HT-29 (cell line): ENCODE data around the gene BPIFA2. TPM values are rescaled to one million over a fixed set of nuclear protein-coding genes. Genes with fewer than 3 reads are reported as not detected.
"Not testable (repeated sequence)": the region's sequence is repeated elsewhere in the genome, so short reads cannot be mapped to it uniquely, and the experiment has no call there.

Experiments used
- DNase-seq: peaks from one replicate; pipeline ENCODE4 v3.0.0-alpha.2; 2015; ENCODE audit warnings: low spot score
- total RNA-seq: library from RNA; depleted of rRNA; stranded (reverse); fragments of >200 nt; shearing (Covaris generic); gene quantifications from 2 replicates; pipeline ENCODE4 v1.2.3, GENCODE V29; 2014; rRNA removed

BPIFA2 gene
- not detected in 2 replicates for total RNA-seq

- no peak for DNase-seq
These were observed at the start of gene BPIFA2 for GRCh38 chr20:33167859-33168258. BPIFA2 (plus strand) TSS chr20:33168159; CDS start chr20:33169146, 987 bp downstream.

DNA sequence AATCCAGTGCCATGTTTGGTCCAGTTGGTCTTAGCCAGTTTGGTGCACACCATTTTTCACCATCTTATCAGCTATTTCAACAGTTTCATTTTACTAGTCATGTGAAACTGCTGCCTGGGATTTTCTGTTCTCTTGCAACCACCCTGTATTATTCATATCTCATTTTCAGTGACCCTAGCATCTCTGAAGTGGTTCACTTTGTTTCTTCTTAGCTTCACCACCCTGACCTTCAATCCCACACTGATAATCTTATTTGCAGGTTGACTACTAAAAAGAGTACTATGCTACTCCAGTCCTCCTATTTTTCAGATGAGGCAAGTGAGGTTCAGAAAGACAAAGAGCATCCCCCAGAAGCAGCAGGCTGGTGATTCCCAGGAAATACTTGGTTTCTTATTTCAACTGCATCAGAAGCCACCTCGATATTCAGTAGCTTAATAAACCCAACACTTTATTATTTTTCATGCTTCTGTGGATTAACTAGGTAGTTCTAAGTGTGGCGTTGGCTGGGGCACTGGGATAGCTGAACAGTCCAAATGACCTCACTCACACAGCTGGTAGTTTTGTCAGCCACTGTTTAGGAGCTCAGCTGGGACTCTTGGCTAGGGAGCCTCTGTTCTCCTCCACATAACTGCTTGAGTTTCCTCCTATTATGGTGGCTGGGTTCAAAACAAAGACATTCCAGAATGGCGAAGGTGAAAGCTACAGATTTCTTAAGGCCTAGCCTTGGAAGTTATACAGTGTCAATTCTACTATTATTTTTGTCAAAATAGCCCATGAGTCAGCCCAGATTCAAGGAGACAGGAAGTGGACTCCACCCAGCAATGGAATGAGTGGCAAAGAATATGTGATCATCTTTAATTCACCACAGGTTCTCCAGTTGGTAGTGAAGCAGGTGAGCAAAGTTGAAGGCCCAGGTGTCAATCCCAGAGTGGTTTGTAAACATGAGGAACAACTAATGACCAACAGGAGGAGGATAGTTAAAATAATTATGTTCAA lies 47.9 kb upstream of the BPIFA2 start:
- no peak for DNase-seq

GRCh38 chr20:33120934-33121333 lies 47.0 kb upstream of the BPIFA2 start:
- DNase-seq: no peak

- DNase-seq: not testable (repeated sequence)
These were observed 45.7 kb upstream of the BPIFA2 start for GRCh38 chr20:33122297-33122696.

DNA sequence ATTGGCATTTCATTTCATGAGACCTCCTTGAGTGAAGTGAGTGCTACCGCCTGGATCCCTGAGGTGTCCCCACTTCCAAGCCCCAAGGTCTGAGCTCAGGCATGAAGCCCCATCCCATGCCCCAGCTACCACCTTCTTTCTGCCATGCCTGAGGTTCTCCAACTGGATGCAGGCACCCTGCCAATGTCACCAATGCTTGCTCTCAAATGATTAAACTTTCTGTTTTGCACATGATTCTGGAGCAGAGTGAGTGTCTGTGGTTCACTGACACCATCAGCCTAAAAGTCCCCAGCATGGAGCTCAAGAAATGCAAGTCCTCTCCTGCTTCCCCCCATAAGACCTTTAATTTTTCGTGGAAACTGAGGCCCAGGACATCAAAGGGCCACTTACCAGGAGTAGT lies 43.7 kb upstream of the BPIFA2 start:
- DNase-seq: no peak

GRCh38 chr20:33124994-33125393 lies 43.0 kb upstream of the BPIFA2 start:
- DNase-seq: no peak

DNA sequence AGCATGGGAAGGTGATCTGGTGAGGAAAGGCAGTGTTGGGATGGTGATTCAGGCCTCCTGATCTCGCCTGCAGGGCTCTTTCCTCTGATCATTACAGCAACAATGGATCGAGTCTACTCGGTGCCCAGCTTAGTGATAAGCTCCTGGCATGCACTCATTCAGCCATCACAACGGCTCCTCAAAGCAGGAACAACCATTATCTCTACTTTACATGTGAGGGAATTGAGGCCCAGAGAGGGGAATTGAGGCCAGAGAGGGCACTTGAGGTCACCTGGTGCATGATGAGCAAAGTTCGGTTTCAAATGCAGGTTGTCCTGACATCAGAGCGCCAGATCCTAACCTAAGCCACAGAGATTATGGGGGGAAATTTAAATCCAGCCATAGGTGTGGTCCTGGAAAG lies 42.0 kb upstream of the BPIFA2 start:
- no peak for DNase-seq

GRCh38 chr20:33127422-33128097 lies 40.4 kb upstream of the BPIFA2 start:
- no peak for DNase-seq

- DNase-seq: no peak
These were observed 37.3 kb upstream of the BPIFA2 start for GRCh38 chr20:33130568-33131061.

DNA sequence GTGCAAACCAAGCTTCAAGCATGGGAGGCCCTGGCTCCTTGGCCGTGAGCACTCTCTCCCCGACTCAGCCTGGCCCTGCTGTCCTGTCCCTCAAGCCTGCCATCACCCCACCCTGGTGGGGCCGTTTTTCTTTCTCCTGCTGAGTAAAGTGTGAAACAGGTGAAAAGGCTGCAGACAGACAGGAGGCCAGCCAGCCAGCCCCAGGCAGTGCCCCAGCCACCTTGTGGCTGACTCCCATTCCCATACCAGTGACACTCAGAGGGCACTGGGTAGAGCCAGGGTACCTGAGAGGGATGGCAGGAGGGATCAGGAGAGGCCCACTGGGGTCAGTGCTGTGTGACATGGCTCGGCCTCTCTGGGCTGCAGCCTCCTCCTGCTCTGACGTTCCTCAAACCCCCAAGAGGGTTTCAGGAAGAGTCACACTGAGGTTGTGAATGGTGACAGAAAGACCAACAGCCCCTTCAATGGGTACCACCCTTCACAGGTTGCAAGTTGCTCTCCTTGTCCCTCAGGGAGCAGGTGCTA lies 35.9 kb upstream of the BPIFA2 start:
- DNase-seq: no peak

DNA sequence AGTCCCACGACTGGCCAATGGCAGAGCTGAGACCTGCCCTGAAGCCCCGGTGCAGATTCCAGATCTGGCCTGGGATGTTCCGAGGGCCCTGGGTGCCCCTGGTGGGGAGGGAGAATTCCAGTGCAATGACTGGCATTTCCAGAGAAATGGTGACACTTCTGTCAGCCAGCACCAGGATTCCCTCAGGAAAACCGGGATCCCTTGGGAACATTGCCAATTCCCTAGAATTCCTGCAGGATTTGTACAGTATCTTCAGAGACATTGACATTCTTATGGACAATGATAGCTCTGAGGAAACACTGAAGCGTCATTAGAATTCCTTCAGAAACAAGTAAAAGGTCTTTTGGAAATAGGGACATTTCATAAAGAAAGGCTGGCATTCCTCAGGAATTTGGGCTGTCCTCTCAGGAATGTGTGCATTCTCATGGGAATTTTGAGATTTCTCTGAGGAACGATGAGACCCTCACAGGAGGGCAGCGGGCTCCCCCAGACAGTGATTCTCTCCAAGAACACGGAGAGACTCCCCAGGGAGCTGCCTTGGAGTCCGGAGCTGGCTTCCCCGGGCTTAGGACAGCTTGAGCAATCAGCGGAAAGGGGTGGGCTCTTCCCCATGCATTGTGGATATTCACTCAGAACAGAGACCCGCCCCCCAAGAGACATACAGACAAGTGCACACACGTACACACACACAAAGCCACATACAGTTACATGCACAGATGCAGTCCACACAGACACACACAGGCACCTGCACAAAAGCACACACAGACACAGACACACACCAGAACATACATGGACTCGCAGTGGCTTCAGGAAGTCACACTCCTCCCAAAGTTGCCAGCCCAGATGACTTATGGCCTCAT lies 35.2 kb upstream of the BPIFA2 start:
- DNase-seq: no peak

GRCh38 chr20:33133373-33133941 lies 34.5 kb upstream of the BPIFA2 start:
- DNase-seq: no peak

GRCh38 chr20:33137195-33137594 lies 30.8 kb upstream of the BPIFA2 start:
- no peak for DNase-seq

DNA sequence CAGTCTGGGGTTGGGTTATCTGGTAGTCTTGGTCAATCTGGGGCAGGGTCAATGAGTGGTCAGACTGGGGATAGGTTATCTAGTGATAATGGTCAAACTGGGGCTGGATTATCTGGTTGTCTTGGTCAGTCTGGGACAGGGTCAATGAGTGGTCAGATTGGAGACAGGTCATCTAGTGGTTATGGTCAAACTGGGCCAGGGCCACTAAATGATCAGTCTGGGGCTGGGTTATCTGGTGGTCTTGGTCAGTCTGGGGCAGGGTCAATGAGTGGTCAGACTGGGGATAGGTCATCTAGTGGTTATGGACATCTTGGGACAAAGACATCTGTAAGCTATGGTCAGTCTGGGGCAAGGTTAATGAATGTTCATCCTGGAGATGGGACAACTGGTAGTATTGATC lies 28.5 kb upstream of the BPIFA2 start:
- no peak for DNase-seq

- no peak for DNase-seq
These were observed 22.4 kb upstream of the BPIFA2 start for GRCh38 chr20:33145521-33145920.

- DNase-seq: no peak
These were observed 20.7 kb upstream of the BPIFA2 start for GRCh38 chr20:33147299-33147698.

DNA sequence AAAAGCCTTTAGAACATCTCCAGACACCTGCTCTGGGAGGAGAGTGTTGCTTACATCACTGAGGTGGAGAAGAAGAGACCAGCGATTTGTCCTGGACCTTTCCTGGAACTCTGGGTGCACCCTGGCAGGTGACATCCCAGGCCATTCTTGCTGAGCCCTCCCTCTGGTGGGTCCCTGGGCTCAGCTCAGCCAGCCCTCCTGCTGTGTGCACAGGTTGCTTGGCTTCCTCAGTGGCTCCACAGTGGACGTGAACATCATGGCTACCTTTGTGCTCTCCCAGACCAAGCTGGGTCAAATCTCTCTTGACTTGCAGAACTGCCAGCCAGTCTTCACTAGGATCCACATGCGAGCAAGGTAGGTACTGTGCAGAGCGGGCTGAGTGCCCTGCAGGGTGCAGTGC lies 19.9 kb upstream of the BPIFA2 start:
- DNase-seq: no peak

DNA sequence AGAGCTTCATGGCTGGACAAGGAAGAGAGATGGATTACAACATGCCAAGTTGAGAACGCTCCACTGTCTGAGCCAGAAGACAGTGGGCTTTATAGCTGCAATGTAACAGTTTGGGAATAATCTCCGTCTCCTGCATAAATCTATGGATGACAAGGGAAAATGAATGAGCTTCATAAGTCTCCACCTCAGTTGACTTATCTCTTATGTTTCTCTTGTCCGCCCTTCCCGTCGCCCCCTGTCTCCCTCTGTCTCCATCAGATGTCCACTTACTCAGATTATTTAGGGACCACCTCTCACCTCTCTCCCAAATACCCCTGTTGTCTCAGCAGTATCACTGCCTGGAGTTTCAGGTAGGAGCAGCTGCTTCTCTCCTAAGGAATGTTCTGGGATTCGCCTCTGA lies 13.7 kb upstream of the BPIFA2 start:
- DNase-seq: no peak

DNA sequence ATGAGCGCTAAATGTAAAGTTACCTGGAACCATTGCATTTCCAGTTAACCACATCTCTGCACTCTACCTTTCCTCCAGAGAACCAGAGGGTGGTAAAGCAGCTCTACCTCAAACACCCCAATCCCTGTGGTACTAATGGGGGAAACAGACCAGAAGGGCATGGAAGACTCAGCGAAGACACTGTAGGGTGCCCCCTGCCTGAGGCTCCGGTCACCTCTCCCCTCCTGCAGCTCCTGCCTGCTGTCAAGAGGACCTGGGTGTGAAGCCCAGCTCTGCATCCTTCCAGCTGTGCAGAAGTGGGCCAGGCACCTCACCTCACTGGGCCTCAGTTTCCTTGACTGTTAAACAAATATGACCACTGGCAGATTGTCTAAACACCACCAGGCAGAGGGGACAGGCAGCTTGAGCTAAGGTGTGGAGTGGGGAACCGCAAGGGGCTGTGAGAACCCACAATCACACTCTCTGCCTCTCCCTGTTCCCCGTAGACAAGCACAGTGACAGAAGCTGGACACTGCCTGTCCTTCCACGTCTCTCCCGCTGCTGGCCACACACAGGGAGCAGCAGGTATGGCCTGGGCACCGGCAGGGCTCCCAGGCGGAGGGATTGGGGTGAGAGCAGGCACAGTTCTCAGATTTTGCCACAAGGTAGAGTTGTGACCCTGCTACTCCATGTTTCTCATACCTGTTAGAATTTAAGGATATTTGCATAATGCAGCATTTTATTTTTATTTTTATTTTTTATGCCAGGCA lies 9.1 kb upstream of the BPIFA2 start:
- no peak for DNase-seq

DNA sequence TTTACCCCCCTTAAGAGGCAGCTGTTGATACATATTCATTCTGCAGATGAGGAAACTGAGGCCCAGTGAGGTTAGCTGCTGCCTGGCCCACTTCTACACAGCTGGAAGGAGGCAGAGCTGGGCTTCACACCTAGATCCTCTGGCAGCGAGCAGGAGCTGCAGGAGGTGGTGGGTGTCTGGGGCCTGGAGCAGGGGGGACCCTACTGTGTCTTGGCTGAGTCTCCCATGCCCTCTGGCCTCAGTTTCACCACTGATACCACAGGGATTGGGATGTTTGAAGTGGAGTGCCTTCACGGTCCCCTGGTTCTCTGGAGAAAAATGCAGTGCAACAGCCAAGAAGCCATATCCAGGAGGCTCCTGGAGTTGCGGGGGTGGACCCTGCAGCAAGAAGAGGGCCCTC lies 8.2 kb upstream of the BPIFA2 start:
- DNase-seq: no peak
